Measurements from ENCODE around the gene LURAP1L. TPM values are rescaled to one million over a fixed set of nuclear protein-coding genes. Genes with fewer than 3 reads are reported as not detected.

Gene LURAP1L
- total RNA-seq, 4 donors from 2014 or later = 12.5 to 22.8 (median 14.3) TPM

DNA sequence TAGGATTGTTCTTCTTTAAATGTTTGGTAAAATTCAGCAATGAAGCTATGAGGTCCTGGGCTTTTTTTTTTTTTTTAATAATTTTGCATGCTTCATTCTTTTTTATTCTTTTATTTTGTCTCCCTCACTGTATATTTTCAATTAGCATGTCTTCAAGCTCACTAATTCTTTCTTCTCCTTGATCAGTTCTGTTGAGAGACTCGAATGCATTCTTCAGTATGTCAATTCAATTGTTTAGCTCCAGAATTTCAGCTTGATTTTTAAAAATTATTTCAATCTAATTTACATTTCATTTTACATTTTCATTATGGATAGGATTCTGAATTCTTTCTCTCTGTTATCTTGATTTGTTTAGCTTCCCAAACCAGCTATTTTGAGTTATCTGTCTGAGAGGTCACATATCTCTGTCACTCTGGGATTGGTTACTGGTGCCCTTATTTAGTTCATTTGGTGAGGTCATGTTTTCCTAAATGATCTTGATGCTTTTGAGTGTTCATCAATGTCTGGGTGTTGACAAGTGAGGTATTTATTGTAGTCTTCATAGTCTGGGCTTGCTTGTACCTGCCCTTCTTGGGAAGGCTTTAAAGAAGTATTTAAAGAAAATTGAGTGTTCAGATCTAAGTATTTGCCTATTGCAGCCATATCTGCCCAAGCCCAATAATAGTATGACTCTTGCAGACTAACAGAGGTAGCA is 9.1 kb downstream of the LURAP1L start:
- no peak overlapping the region for H3K27ac ChIP-seq
- H3K36me3 ChIP-seq = no peaks in the 10 kb centered on the region
- no peak for TF ChIP-seq POLR2A (IDR thresholded peaks at IDR 0.05)
- no peak for TF ChIP-seq EP300 (IDR thresholded peaks at IDR 0.05)
- TF ChIP-seq, protein P1, sequence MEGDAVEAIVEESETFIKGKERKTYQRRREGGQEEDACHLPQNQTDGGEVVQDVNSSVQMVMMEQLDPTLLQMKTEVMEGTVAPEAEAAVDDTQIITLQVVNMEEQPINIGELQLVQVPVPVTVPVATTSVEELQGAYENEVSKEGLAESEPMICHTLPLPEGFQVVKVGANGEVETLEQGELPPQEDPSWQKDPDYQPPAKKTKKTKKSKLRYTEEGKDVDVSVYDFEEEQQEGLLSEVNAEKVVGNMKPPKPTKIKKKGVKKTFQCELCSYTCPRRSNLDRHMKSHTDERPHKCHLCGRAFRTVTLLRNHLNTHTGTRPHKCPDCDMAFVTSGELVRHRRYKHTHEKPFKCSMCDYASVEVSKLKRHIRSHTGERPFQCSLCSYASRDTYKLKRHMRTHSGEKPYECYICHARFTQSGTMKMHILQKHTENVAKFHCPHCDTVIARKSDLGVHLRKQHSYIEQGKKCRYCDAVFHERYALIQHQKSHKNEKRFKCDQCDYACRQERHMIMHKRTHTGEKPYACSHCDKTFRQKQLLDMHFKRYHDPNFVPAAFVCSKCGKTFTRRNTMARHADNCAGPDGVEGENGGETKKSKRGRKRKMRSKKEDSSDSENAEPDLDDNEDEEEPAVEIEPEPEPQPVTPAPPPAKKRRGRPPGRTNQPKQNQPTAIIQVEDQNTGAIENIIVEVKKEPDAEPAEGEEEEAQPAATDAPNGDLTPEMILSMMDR (IDR thresholded peaks at IDR 0.05) = no peak
- H3K27me3 ChIP-seq = no peaks in the 10 kb centered on the region
- peaks cover 0 to 15% (median 7%) of the 10 kb centered on the region in 4 donors for H3K9me3 ChIP-seq
- peaks cover 0 to 18% (median 0%) of the 10 kb centered on the region in 4 donors for H3K4me1 ChIP-seq
- WGBS, 2 donors = 90 to 96% methylated on average over 1 of the region's 1 CpG
- no peak for DNase-seq (ENCODE audit: low spot score in 2 of 2)
- H3K4me3 ChIP-seq = no peak overlapping the region

DNA sequence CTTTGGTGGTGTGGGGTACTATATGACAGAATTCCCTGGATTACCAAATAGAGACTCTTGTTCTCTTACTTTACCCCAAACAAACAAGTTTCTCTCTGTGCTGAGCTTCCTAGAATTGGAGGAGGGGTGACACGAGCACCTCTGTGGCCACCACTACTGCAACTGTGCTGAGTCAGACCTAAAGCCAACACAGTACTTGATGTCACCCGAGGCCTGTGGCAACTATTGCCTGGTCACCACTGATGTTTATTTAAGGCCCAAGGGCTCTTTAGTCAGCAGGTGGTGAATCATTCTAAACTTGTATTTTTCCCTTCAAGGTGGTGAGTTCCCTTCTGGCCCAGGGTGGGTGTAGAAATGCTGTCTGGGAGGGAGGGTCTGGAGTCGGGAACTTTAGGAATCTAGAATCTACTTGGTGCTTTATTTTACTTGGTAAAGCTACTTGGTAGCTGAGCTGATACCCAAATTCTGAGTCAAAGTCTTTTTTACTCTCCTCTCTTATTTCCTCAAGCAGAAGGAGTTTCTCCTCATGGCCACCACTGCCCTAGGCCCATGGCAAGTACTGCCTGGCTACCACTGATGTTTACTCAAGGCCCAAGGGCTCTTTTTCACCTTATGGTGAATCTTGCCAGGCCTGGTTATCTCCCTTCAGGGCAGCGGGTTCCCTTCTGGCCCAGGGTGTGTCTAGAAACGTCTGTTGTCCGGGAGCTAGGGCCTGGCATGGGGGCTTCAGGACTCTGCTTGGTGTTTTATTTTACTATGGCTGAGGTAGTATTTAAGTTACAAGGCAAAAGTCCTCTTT is 9.8 kb downstream of the LURAP1L start:
- Histone ChIP-seq H3K9me3 (peaks cover 0 to 15% (median 7%) of the 10 kb centered on the region in 4 donors), H3K27ac (peak overlapping the region in 2 of 4 donors; percentile 46 to 71), H3K27me3 (no peaks in the 10 kb centered on the region), H3K4me1 (peaks cover 0 to 20% (median 0%) of the 10 kb centered on the region in 4 donors), H3K4me3 (no peak overlapping the region), H3K36me3 (no peaks in the 10 kb centered on the region)
- TF ChIP-seq EP300 (IDR thresholded peaks at IDR 0.05) (no peak), POLR2A (IDR thresholded peaks at IDR 0.05) (no peak)
- TF ChIP-seq, protein P1 (IDR thresholded peaks at IDR 0.05) = no peak
- WGBS, 2 donors = 70 to 75% methylated on average over 6 of the region's 6 CpGs
- no peak for DNase-seq (ENCODE audit: low spot score in 2 of 2)

DNA sequence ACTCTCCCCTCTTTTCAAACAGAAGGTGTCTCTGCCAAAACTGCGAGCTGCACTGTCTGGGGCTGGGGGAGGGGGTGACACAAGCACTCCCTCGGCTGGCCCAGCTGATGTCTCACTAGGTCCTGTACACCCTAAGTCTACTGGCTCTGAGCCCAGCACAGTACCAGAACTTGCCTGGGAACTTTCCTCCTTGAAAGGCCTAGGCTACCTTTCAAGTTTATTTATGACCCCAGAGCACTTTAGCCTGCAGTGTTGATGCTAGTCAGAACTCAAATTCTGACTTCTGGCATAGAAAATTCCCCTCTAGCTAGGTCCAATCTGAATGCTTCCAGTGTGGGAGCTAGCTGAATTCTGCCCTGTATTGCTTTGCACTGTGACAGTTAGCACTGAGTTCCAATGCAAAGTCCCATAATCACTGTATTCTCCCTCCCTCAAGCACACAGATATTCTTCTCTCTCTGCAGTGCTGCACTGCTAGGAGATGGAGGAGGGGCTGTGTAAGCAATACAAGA is 10.5 kb downstream of the LURAP1L start:
- no peak overlapping the region for H3K4me3 ChIP-seq
- DNase-seq (ENCODE audit: low spot score in 2 of 2) = no peak

DNA sequence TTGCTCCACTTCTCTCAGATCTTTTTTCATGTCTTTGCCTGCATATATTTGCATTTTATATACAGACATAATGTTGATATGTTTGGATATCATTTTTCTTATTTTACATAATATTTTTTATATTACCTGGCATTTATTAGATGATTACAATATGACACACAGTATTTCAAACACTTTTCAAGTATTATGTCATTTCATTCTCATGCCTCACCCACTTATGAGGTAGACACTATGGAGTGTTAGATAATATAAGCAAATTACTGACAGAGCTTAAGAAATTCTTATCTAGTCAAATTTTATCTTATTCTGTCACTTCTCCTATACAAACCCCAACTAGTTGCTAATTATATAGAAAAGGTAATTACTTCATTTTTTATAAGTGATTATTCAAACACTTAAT is 11.1 kb downstream of the LURAP1L start:
- Histone ChIP-seq H3K9me3 (peaks cover 0 to 15% (median 7%) of the 10 kb centered on the region in 4 donors), H3K27ac (peak overlapping the region in 1 of 4 donors; percentile 71), H3K4me1 (peaks cover 0 to 22% (median 0%) of the 10 kb centered on the region in 4 donors), H3K4me3 (no peak overlapping the region), H3K27me3 (no peaks in the 10 kb centered on the region), H3K36me3 (no peaks in the 10 kb centered on the region)
- TF ChIP-seq POLR2A (IDR thresholded peaks at IDR 0.05) (no peak), EP300 (IDR thresholded peaks at IDR 0.05) (no peak)
- TF ChIP-seq, protein P1 (IDR thresholded peaks at IDR 0.05) = no peak
- DNase-seq (ENCODE audit: low spot score in 2 of 2) = no peak

More for the DNA sequence above, 10.5 kb downstream of the LURAP1L start:
- Histone ChIP-seq H3K27me3 (no peaks in the 10 kb centered on the region), H3K36me3 (no peaks in the 10 kb centered on the region), H3K9me3 (peaks cover 0 to 15% (median 7%) of the 10 kb centered on the region in 4 donors), H3K4me1 (peaks cover 0 to 22% (median 0%) of the 10 kb centered on the region in 4 donors), H3K27ac (peak overlapping the region in 2 of 4 donors; percentile 46 to 71)
- TF ChIP-seq, protein P1 (IDR thresholded peaks at IDR 0.05) = no peak
- TF ChIP-seq POLR2A (IDR thresholded peaks at IDR 0.05) = no peak
- TF ChIP-seq EP300 (IDR thresholded peaks at IDR 0.05) = no peak
- WGBS, 2 donors = 49 to 54% methylated on average over 2 of the region's 2 CpGs

DNA sequence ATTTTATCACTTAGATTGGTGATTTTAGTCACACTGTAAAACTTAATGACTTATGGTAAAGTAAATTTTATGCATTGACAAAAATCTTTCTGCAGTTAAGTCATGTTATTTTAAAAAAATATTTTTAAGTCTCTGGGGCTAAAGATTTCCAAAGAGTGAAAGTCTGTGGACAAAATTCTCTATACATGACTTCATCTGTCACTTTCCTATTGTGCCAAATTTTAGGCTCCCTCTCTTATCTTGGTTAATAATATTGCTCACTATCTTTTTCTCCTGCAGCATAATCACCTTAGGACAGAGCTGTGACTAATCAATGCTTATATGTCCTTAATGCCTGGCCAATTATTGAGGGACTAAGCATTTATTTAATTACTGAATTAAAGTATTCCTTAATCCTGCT is 15.2 kb downstream of the LURAP1L start:
- no peak overlapping the region for H3K27ac ChIP-seq
- DNase-seq (ENCODE audit: low spot score in 2 of 2) = no peak
- no peaks in the 10 kb centered on the region for H3K36me3 ChIP-seq
- TF ChIP-seq POLR2A (IDR thresholded peaks at IDR 0.05) = no peak
- TF ChIP-seq EP300 (IDR thresholded peaks at IDR 0.05) = no peak
- no peak overlapping the region for H3K4me3 ChIP-seq
- H3K4me1 ChIP-seq = peaks cover 0 to 40% (median 0%) of the 10 kb centered on the region in 4 donors
- H3K9me3 ChIP-seq = no peaks in the 10 kb centered on the region
- no peaks in the 10 kb centered on the region for H3K27me3 ChIP-seq

Measured in tibial nerve (tissue), 4 donors.